Stomach smooth muscle (tissue), 2 donors: Measurements from ENCODE around the gene PTPRCAP.

Experiments used
- H3K27ac ChIP-seq: one replicate; pipeline ENCODE4 v1.7.0; 2013; ENCODE audit warnings: mild to moderate bottlenecking, low read length, inconsistent platforms
- H3K27me3 ChIP-seq, 2 donors: one replicate each; pipeline ENCODE4 v1.7.0; 2013; ENCODE audit warnings: low read length in 2 of 2; ENCODE audit not compliant: insufficient read depth in 2 of 2, control insufficient read depth in 1 of 2
- H3K36me3 ChIP-seq, 2 donors: one replicate each; pipeline ENCODE4 v1.7.0; 2013; ENCODE audit warnings: low read length in 2 of 2; ENCODE audit not compliant: control insufficient read depth in 2 of 2, insufficient read depth in 2 of 2
- H3K4me1 ChIP-seq: one replicate; pipeline ENCODE4 v1.7.0; 2013; ENCODE audit warnings: low read length; ENCODE audit not compliant: control insufficient read depth, insufficient read depth
- H3K4me3 ChIP-seq, 2 donors: one replicate each; pipeline ENCODE4 v1.7.0; 2013; ENCODE audit warnings: low read length in 2 of 2
- H3K9ac ChIP-seq, 2 donors: one replicate each; pipeline ENCODE4 v1.7.0; 2013; ENCODE audit warnings: low read length in 2 of 2, mild to moderate bottlenecking in 1 of 2
- H3K9me3 ChIP-seq, 2 donors: one replicate each; pipeline ENCODE4 v1.7.0; 2013; ENCODE audit warnings: low read length in 2 of 2; ENCODE audit not compliant: control insufficient read depth in 2 of 2
- donor health status: healthy.
- donor health status: Pancreatic carcinoma.

PTPRCAP gene

GRCh38 chr11:67398661-67399563 lies 38.6 kb downstream of the PTPRCAP start:
- Histone ChIP-seq H3K9ac (no peak overlapping the region), H3K9me3 (no peaks in the 10 kb centered on the region), H3K36me3 (peaks cover 18 to 22% of the 10 kb centered on the region in 2 donors), H3K4me3 (peak overlapping the region in 1 of 2 donors; percentile 22), H3K27ac (no peak overlapping the region), H3K4me1 (peaks cover 27% of the 10 kb centered on the region), H3K27me3 (no peaks in the 10 kb centered on the region)

- Histone ChIP-seq H3K27ac (no peak overlapping the region), H3K9ac (no peak overlapping the region), H3K9me3 (no peaks in the 10 kb centered on the region), H3K27me3 (no peaks in the 10 kb centered on the region), H3K4me3 (no peak overlapping the region), H3K4me1 (peaks cover 27% of the 10 kb centered on the region), H3K36me3 (peaks cover 18 to 22% of the 10 kb centered on the region in 2 donors)
Measured at GRCh38 chr11:67397986-67398660, 39.4 kb downstream of the PTPRCAP start.

GRCh38 chr11:67397536-67397935 lies 39.9 kb downstream of the PTPRCAP start:
- Histone ChIP-seq H3K4me3 (no peak overlapping the region), H3K9me3 (no peaks in the 10 kb centered on the region), H3K9ac (no peak overlapping the region), H3K4me1 (peaks cover 30% of the 10 kb centered on the region), H3K36me3 (peaks cover 18 to 22% of the 10 kb centered on the region in 2 donors), H3K27me3 (no peaks in the 10 kb centered on the region), H3K27ac (no peak overlapping the region)

- no peak overlapping the region for H3K4me3 ChIP-seq
- no peaks in the 10 kb centered on the region for H3K27me3 ChIP-seq
- no peak overlapping the region for H3K27ac ChIP-seq
- H3K36me3 ChIP-seq, result peaks cover 18 to 22% of the 10 kb centered on the region in 2 donors
- H3K4me1 ChIP-seq, result peaks cover 30% of the 10 kb centered on the region
- H3K9ac ChIP-seq, result no peak overlapping the region
- no peaks in the 10 kb centered on the region for H3K9me3 ChIP-seq
Measured at GRCh38 chr11:67396587-67397389, 40.7 kb downstream of the PTPRCAP start.

GRCh38 chr11:67396259-67396581 lies 41.3 kb downstream of the PTPRCAP start:
- Histone ChIP-seq H3K4me1 (peaks cover 33% of the 10 kb centered on the region), H3K27ac (no peak overlapping the region)

GRCh38 chr11:67395555-67396258 lies 41.8 kb downstream of the PTPRCAP start:
- Histone ChIP-seq H3K9me3 (no peaks in the 10 kb centered on the region), H3K4me3 (no peak overlapping the region), H3K36me3 (peaks cover 18 to 22% of the 10 kb centered on the region in 2 donors), H3K9ac (no peak overlapping the region), H3K4me1 (peaks cover 33% of the 10 kb centered on the region), H3K27me3 (no peaks in the 10 kb centered on the region), H3K27ac (no peak overlapping the region)

More at GRCh38 chr11:67396259-67396581, 41.3 kb downstream of the PTPRCAP start:
- Histone ChIP-seq H3K4me3 (no peak overlapping the region), H3K9ac (no peak overlapping the region), H3K9me3 (no peaks in the 10 kb centered on the region), H3K27me3 (no peaks in the 10 kb centered on the region), H3K36me3 (peaks cover 18 to 22% of the 10 kb centered on the region in 2 donors)

- Histone ChIP-seq H3K9me3 (no peaks in the 10 kb centered on the region), H3K9ac (no peak overlapping the region), H3K4me3 (no peak overlapping the region), H3K27me3 (no peaks in the 10 kb centered on the region), H3K4me1 (peaks cover 18% of the 10 kb centered on the region), H3K27ac (no peak overlapping the region), H3K36me3 (peaks cover 12 to 16% of the 10 kb centered on the region in 2 donors)
Measured at GRCh38 chr11:67393990-67394389, 43.5 kb downstream of the PTPRCAP start.

GRCh38 chr11:67393437-67393836 lies 44.0 kb downstream of the PTPRCAP start:
- Histone ChIP-seq H3K4me3 (no peak overlapping the region), H3K36me3 (peaks cover 10 to 12% of the 10 kb centered on the region in 2 donors), H3K9ac (no peak overlapping the region), H3K4me1 (peaks cover 16% of the 10 kb centered on the region), H3K27ac (no peak overlapping the region), H3K9me3 (no peaks in the 10 kb centered on the region), H3K27me3 (no peaks in the 10 kb centered on the region)

- H3K27ac ChIP-seq, result peak overlapping the region; percentile 71
- peaks cover 16% of the 10 kb centered on the region for H3K4me1 ChIP-seq
- H3K9ac ChIP-seq, result peak overlapping the region; percentile 73 to 88
- H3K9me3 ChIP-seq, result no peaks in the 10 kb centered on the region
- no peaks in the 10 kb centered on the region for H3K27me3 ChIP-seq
- H3K36me3 ChIP-seq, result peaks cover 0 to under 1% of the 10 kb centered on the region in 2 donors
- peak overlapping the region; percentile 94 to 98 for H3K4me3 ChIP-seq
Measured at GRCh38 chr11:67392183-67392715, 45.2 kb downstream of the PTPRCAP start.
